Panc1 (cell line): ENCODE results near the gene OR51F2.
"Not testable (repeated sequence)": the region's sequence is repeated elsewhere in the genome, so short reads cannot be mapped to it uniquely, and the experiment has no call there.

ENCODE experiments used
- POLR2AphosphoS5 ChIP-seq: IDR thresholded peaks from 2 replicates; pipeline ENCODE4 v1.6.1; 2012; ENCODE audit warnings: mild to moderate bottlenecking, low read depth, low read length, moderate library complexity
- SIN3A ChIP-seq: IDR thresholded peaks from 2 replicates; pipeline ENCODE4 v1.6.1; 2012; ENCODE audit warnings: low read depth, mild to moderate bottlenecking, low read length, moderate library complexity, borderline replicate concordance; ENCODE audit not compliant: insufficient read depth
- TF ChIP-seq, protein P1 (sequence below): fragments of 450-650 bp; IDR thresholded peaks from 2 replicates; pipeline ENCODE4 v1.5.1; 2017; ENCODE audit warnings: mild to moderate bottlenecking

DNA sequence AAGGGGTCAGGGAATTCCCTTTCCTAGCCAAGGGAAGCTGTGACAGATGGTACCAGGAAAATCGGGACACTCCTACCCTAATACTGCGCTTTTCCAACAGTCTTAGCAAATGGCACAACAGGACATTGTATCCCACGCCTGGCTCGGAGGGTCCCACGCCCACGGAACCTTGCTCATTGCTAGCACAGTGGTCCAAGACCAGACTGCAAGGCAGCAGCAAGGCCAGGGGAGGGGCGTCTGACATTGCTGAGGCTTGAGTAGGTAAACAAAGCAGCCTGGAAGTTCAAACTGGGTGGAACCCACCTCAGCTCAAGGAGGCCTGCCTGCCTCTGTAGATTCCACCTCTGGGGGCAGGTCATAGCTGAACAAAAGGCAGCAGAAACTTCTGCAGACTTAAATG, 33.2 kb downstream of the OR51F2 start:
- TF ChIP-seq, protein P1, sequence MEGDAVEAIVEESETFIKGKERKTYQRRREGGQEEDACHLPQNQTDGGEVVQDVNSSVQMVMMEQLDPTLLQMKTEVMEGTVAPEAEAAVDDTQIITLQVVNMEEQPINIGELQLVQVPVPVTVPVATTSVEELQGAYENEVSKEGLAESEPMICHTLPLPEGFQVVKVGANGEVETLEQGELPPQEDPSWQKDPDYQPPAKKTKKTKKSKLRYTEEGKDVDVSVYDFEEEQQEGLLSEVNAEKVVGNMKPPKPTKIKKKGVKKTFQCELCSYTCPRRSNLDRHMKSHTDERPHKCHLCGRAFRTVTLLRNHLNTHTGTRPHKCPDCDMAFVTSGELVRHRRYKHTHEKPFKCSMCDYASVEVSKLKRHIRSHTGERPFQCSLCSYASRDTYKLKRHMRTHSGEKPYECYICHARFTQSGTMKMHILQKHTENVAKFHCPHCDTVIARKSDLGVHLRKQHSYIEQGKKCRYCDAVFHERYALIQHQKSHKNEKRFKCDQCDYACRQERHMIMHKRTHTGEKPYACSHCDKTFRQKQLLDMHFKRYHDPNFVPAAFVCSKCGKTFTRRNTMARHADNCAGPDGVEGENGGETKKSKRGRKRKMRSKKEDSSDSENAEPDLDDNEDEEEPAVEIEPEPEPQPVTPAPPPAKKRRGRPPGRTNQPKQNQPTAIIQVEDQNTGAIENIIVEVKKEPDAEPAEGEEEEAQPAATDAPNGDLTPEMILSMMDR, result not testable (repeated sequence)
- TF ChIP-seq POLR2AphosphoS5, SIN3A: not testable (repeated sequence)
